ENCODE measurements around the gene ATF6.

GRCh38 chr1:161885759-161886158 is 119.6 kb downstream of the ATF6 start:
- TF ChIP-seq, protein P1, sequence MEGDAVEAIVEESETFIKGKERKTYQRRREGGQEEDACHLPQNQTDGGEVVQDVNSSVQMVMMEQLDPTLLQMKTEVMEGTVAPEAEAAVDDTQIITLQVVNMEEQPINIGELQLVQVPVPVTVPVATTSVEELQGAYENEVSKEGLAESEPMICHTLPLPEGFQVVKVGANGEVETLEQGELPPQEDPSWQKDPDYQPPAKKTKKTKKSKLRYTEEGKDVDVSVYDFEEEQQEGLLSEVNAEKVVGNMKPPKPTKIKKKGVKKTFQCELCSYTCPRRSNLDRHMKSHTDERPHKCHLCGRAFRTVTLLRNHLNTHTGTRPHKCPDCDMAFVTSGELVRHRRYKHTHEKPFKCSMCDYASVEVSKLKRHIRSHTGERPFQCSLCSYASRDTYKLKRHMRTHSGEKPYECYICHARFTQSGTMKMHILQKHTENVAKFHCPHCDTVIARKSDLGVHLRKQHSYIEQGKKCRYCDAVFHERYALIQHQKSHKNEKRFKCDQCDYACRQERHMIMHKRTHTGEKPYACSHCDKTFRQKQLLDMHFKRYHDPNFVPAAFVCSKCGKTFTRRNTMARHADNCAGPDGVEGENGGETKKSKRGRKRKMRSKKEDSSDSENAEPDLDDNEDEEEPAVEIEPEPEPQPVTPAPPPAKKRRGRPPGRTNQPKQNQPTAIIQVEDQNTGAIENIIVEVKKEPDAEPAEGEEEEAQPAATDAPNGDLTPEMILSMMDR (IDR thresholded peaks at IDR 0.05), result no peak
- TF ChIP-seq ZNF416 (CRISPR knock-in tag; IDR thresholded peaks at IDR 0.05) (no peak), ATF1 (CRISPR knock-in tag; IDR thresholded peaks at IDR 0.05) (no peak)

Measured in WTC11 (cell line).